Endodermal cell (in vitro differentiated cells): ENCODE data around the gene IFI27L1. TPM values are rescaled to one million over a fixed set of nuclear protein-coding genes. Genes with fewer than 3 reads are reported as not detected.

ENCODE experiments used
- DNase-seq: peaks from one replicate; pipeline ENCODE4 v3.0.0-alpha.2; 2017
- H3K27ac ChIP-seq: 2 replicates; pipeline ENCODE4 v1.5.1; 2013; ENCODE audit warnings: mild to moderate bottlenecking, low read depth, low read length, moderate library complexity
- H3K27me3 ChIP-seq: 2 replicates; pipeline ENCODE4 v1.6.1; 2013; ENCODE audit warnings: mild to moderate bottlenecking, low read length, moderate library complexity; ENCODE audit not compliant: insufficient read depth, control insufficient read depth, poor library complexity, severe bottlenecking
- H3K36me3 ChIP-seq: 2 replicates; pipeline ENCODE4 v1.7.0; 2013; ENCODE audit warnings: mild to moderate bottlenecking, low read length, moderate library complexity; ENCODE audit not compliant: control insufficient read depth, insufficient read depth
- H3K4me1 ChIP-seq: one replicate; pipeline ENCODE4 v1.7.0; 2013; ENCODE audit warnings: low read length; ENCODE audit not compliant: control insufficient read depth, insufficient read depth
- H3K4me3 ChIP-seq: 2 replicates; pipeline ENCODE4 v1.5.1; 2013; ENCODE audit warnings: mild to moderate bottlenecking, low read length, moderate library complexity
- H3K9ac ChIP-seq: 2 replicates; pipeline ENCODE4 v1.6.1; 2013; ENCODE audit warnings: mild to moderate bottlenecking, low read length, moderate library complexity; ENCODE audit not compliant: poor library complexity, severe bottlenecking; ENCODE audit errors: extremely low read depth
- H3K9me3 ChIP-seq: 2 replicates; pipeline ENCODE4 v1.6.1; 2013; ENCODE audit warnings: mild to moderate bottlenecking, low read length, moderate library complexity; ENCODE audit not compliant: control insufficient read depth
- H3K27ac Mint-ChIP-seq: 2 replicates; pipeline ENCODE4 v1.8.0; 2020; ENCODE audit warnings: mixed read lengths
- H3K27me3 Mint-ChIP-seq: 2 replicates; pipeline ENCODE4 v1.8.0; 2021; ENCODE audit warnings: mild to moderate bottlenecking, mixed read lengths; ENCODE audit not compliant: insufficient read depth
- H3K36me3 Mint-ChIP-seq: 2 replicates; pipeline ENCODE4 v1.8.0; 2020; ENCODE audit warnings: low read depth, mixed read lengths
- H3K4me1 Mint-ChIP-seq: 2 replicates; pipeline ENCODE4 v1.8.0; 2020; ENCODE audit warnings: mixed read lengths
- H3K4me3 Mint-ChIP-seq: 2 replicates; pipeline ENCODE4 v1.8.0; 2020; ENCODE audit warnings: mild to moderate bottlenecking, moderate library complexity, mixed read lengths
- H3K9me3 Mint-ChIP-seq: 2 replicates; pipeline ENCODE4 v1.8.0; 2020; ENCODE audit warnings: mild to moderate bottlenecking, mixed read lengths
- CTCF ChIP-seq: fragments of 200-600 bp; sonication (generic); conservative IDR thresholded peaks from 2 replicates; pipeline ENCODE4 v1.5.0; 2021; ENCODE audit warnings: antibody characterized with exemption, mild to moderate bottlenecking
- WGBS, 2 experiments: methylation state at CpG; one replicate each; pipeline versions ENCODE4 v1.1.5 to v1.1.7; 2013; ENCODE audit warnings: missing lambda C conversion rate in 2 of 2, mixed read lengths in 1 of 2; ENCODE audit not compliant: insufficient coverage in 1 of 2, insufficient read length in 1 of 2; 5-methylcytosine and 5-hydroxymethylcytosine counted together
- total RNA-seq, 2 donors: library from RNA; stranded (reverse); fragmentation: NEBNext Ultra II Directional in 1 of 2; extraction: Animal tissue kit (Norgen Biotek cat#: 25700) in 1 of 2; gene quantifications; 2 replicates in 1 of 2; 3 replicates in 1 of 2; pipeline ENCODE4 v1.2.1, GENCODE V29; 2021

The IFI27L1 gene
- total RNA-seq, 2 donors from 2014 or later: 40.0 to 47.2 TPM

GRCh38 chr14:94109915-94110250 is 28.8 kb downstream of the IFI27L1 start:
- Histone ChIP-seq H3K4me1 (no peaks in the 10 kb centered on the region), H3K9me3 (no peaks in the 10 kb centered on the region), H3K27me3 (no peaks in the 10 kb centered on the region), H3K9ac (no peak overlapping the region), H3K27ac (no peak overlapping the region), H3K4me3 (no peak overlapping the region), H3K36me3 (no peaks in the 10 kb centered on the region)
- Mint-ChIP-seq H3K36me3 (peaks cover 3% of the 10 kb centered on the region), H3K27me3 (no peaks in the 10 kb centered on the region), H3K4me1 (no peaks in the 10 kb centered on the region), H3K4me3 (no peak overlapping the region), H3K9me3 (no peaks in the 10 kb centered on the region), H3K27ac (no peak overlapping the region)
- no peak for TF ChIP-seq CTCF
- no peak for DNase-seq
- 63 to 89% methylated on average over 1 of the region's 2 CpGs for WGBS, 2 experiments

- H3K27me3 ChIP-seq: no peaks in the 10 kb centered on the region
- H3K4me1 ChIP-seq: no peaks in the 10 kb centered on the region
- Mint-ChIP-seq H3K4me1 (no peaks in the 10 kb centered on the region), H3K9me3 (no peaks in the 10 kb centered on the region), H3K27ac (no peak within 1 kb of the TSS), H3K4me3 (no peak within 1 kb of the TSS), H3K27me3 (no peaks in the 10 kb centered on the region), H3K36me3 (peaks cover 3% of the 10 kb centered on the region)
- WGBS, 2 experiments: 90 to 92% methylated on average over 12 to 14 of the region's 14 CpGs
- H3K27ac ChIP-seq: no peak within 1 kb of the TSS
- H3K36me3 ChIP-seq: no peaks in the 10 kb centered on the region
- H3K4me3 ChIP-seq: no peak within 1 kb of the TSS
- peak; percentile 37 for DNase-seq
- no peaks in the 10 kb centered on the region for H3K9me3 ChIP-seq
- TF ChIP-seq CTCF: no peak
- H3K9ac ChIP-seq: no peak within 1 kb of the TSS
Observed at GRCh38 chr14:94110552-94111181, 29.6 kb downstream of the IFI27L1 start, which contains the start of gene IFI27. IFI27 (plus strand) TSS chr14:94110736.

GRCh38 chr14:94111276-94112095 is 30.4 kb downstream of the IFI27L1 start:
- H3K4me1 ChIP-seq: no peaks in the 10 kb centered on the region
- no peaks in the 10 kb centered on the region for H3K9me3 ChIP-seq
- H3K9ac ChIP-seq: no peak overlapping the region
- Mint-ChIP-seq H3K4me3 (no peak overlapping the region), H3K27me3 (no peaks in the 10 kb centered on the region), H3K9me3 (no peaks in the 10 kb centered on the region), H3K36me3 (peaks cover 3% of the 10 kb centered on the region), H3K27ac (no peak overlapping the region), H3K4me1 (no peaks in the 10 kb centered on the region)
- peak; percentile 28 for DNase-seq
- TF ChIP-seq CTCF: no peak
- H3K36me3 ChIP-seq: no peaks in the 10 kb centered on the region
- no peak overlapping the region for H3K4me3 ChIP-seq
- H3K27ac ChIP-seq: no peak overlapping the region
- 94 to 97% methylated on average over 13 to 20 of the region's 20 CpGs for WGBS, 2 experiments
- no peaks in the 10 kb centered on the region for H3K27me3 ChIP-seq
